Activated CD4-positive, alpha-beta T cell treated with anti-CD3 and anti-CD28 coated beads, Interleukin-2, amount 50 U/mL, for 4 hours (primary cell): ENCODE data around the gene DNAAF1.
"Not testable (repeated sequence)": the region's sequence is repeated elsewhere in the genome, so short reads cannot be mapped to it uniquely, and the experiment has no call there.

ENCODE experiments used
- DNase-seq, 2 experiments: peaks; one replicate each; pipeline ENCODE4 v3.0.0-alpha.2; 2020

The DNAAF1 gene

GRCh38 chr16:84184775-84185174 is 39.7 kb downstream of the DNAAF1 start:
- no peak for DNase-seq

DNA sequence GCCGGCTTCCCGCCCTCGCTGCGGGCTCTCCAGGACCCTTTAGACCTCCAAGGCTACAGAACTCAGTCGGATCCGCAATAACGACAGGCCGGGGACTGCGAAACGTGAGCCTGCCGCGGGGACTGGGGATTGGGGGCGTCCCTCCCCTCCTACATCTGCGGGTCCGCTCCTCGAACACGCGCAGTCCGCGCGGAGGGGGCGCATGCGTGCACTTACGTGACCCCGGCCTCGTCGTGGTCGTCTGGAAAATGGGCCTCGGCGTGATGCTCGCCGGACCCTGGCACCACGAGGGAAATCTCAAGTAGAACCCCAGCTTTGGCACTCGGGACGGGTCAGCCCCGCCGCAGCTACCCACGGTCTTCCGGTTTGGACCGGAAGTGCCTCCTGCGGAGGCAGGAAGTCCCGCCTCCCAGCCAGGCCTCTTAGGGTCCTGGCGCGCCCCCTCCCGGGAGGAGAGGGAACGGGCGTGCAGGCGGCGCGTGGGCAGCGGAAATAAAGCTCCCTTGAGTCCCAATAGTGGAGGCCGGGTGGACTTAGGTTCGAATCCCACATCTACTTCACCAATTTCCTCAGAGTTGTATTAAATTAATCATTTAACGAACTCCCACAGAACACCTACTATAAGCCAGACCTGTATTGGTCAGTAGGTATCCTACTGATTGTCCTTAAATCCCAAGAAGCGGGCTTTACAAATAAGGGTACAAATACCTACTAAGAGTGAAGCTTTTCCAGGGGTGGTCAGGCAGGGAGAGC is 41.8 kb downstream of the DNAAF1 start, which contains the start of gene TAF1C:
TAF1C (minus strand) TSS at position 373 of the 753 bp plus-strand sequence. CDS start 2,069 bp downstream, outside the sequence.
- DNase-seq, result peak; percentile 85 to 87

DNA sequence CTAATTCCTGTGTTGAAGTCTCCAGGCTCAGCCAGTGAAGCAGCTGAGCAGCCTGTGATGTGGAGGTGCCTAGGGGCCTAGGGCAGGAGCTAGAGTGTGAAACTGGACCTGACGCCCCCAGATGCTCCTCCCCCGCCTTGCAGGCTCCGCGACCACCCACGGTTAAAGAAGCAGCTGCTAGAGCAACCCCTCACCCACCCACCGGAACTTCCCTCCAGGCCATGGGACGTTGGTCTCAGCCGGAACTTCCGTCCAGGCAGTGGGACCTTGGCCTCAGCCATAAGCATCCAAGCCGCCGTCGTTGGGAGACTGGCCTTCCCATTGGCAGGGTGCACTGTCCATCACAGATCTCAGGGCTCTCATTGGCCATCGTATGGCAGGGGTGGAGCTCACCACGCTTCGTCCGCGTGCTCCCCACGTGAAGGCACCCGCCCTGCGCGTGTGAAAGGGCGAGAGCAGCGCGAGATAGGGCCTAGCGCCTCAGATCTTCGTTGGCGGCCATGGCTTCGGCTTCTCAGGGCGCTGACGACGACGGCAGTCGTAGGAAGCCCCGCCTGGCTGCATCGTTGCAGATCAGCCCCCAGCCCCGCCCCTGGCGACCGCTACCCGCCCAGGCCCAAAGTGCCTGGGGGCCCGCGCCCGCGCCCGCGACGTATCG is 45.8 kb downstream of the DNAAF1 start, which contains the start of gene ADAD2:
ADAD2 (plus strand) TSS at position 427 of the 658 bp plus-strand sequence; CDS start at position 501, 74 bp downstream.
- no peak for DNase-seq

- no peak for DNase-seq
These were observed 46.4 kb downstream of the DNAAF1 start for GRCh38 chr16:84191466-84191865.

GRCh38 chr16:84193480-84193879 is 48.4 kb downstream of the DNAAF1 start:
- DNase-seq, result no peak

DNA sequence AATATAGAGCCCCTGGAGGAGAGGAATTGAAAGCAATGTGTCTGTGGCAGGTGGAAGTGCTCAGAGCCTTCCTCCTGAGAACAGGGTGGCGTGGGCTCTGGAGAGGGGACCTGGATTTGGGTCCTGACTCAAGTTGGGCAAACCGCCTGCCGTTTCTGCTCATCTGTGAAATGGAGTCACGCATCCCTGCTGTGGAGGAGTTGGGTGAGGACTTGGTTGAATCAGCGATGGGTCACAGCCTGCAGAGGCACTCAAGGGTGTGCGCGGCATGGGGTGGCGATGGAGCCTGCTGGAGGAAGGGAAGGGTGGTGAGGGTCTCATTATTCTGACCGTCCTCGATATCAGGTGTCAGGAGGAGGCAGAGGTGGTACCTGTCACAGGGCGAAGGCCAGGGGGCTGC is 48.9 kb downstream of the DNAAF1 start:
- DNase-seq, result no peak

- DNase-seq, result no peak
These were observed 49.5 kb downstream of the DNAAF1 start for GRCh38 chr16:84194470-84195200.

- no peak for DNase-seq
These were observed 50.3 kb downstream of the DNAAF1 start for GRCh38 chr16:84195201-84196093.

DNA sequence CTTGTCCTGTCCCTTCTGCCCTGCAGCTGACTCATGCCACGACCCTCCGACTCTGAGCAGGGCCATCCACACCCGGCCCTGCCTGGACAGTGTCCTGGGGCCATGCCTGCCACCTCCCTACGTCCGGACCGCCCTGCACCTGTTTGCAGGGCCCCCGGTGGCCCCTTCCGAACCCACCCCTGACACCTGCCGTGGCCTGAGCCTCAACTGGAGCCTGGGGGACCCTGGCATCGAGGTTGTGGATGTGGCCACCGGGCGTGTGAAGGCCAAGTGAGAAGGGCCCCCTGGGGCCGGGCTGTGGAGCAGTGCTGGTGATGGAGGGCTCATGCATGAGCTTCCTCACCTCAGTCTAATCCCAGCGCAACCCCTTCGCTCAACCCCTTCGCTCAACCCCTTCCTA is 51.0 kb downstream of the DNAAF1 start:
- DNase-seq, result no peak

- no peak for DNase-seq
These were observed 51.8 kb downstream of the DNAAF1 start for GRCh38 chr16:84196727-84197394.

DNA sequence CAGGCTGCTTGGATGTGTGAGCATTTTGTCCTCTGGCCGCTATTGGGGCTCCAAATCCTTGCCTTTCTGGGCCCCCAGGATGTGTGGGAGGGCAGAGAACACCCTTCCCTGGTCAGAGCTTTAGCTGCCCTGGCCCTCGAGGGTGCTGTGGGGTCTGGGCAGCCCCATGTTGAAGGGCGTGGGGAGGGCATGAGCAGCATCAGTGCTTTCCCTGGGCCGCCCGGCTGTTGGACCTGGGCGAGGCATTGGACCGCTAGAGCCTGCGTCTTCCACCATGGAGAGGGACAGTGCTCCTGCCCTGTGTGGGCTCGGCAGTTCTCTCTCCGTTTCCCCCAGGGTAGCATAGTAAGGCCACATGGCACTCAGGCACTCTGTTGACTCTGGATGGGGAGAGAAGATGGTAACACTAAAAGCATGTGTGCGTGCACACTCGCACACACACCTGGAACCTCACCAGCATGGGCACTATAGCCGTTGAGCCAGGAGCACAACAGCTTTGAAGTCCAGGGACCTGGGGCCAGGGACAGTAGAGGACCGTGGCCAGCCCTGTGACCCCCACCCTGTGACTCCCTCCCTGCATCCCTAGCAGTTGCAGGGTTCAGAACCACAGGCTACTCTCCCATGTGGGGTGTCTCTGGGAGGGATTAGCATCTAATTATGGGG is 52.5 kb downstream of the DNAAF1 start:
- no peak for DNase-seq

- no peak for DNase-seq
These were observed 53.3 kb downstream of the DNAAF1 start for GRCh38 chr16:84198401-84198800.

DNA sequence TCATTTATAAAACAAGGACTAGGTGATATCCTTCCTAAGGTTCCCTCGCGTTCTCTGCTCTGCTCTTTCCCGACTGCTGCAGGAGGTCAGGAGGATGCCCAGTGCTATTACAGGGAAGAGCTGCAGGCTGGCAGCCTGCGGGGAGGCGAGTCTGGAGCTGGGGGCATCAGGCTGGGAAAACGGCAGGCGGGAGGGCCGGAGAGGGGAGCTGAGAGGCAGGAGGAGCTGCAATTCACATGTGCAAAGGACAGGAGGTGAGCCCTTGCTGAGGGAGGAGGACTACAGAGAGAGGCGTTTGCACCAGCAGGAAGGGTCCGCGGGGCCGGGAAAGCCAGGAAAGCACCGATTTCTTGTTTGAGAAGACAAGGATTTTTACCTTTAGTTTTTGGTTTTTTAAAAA is 54.0 kb downstream of the DNAAF1 start:
- DNase-seq, result no peak

DNA sequence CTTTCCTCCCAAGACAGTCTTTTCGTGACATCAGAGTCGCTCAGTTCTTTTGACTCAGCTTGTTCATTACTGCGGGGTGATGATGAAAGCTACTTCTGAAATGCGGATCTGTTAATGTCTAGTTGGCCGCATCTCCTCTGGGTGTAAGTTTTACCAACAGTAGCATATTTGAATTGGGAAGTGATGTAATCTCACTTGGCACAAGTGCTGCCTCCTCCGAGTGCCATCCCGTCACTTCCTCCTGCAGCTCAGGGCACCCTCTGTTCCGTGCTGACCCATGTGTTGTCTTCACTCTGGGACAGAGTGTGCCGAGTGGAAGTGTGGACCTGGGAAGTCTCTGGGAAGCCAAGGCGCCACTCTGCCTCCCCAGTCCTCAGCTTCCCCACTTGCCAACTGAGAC is 54.8 kb downstream of the DNAAF1 start:
- no peak for DNase-seq

DNA sequence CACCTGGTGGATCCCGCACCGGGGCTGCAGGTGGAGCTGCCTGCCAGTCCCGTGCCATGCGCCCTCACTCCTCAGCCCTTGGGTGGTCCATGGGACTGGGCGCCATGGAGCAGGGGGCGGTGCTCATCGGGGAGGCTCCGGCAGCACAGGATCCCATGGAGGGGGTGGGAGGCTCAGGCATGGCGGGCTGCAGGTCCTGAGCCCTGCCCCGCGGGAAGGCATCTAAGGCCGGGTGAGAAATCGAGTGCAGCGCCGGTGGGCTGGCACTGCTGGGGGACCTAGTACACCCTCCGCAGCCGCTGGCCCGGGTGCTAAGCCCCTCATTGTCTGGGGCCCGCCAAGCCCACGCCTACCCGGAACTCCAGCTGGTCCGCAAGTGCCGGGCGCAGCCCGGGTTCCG is 59.4 kb downstream of the DNAAF1 start:
- DNase-seq, result not testable (repeated sequence)

- DNase-seq, result not testable (repeated sequence)
These were observed 60.0 kb downstream of the DNAAF1 start for GRCh38 chr16:84205123-84205522.

GRCh38 chr16:84205976-84206691 is 61.0 kb downstream of the DNAAF1 start:
- DNase-seq, result no peak

DNA sequence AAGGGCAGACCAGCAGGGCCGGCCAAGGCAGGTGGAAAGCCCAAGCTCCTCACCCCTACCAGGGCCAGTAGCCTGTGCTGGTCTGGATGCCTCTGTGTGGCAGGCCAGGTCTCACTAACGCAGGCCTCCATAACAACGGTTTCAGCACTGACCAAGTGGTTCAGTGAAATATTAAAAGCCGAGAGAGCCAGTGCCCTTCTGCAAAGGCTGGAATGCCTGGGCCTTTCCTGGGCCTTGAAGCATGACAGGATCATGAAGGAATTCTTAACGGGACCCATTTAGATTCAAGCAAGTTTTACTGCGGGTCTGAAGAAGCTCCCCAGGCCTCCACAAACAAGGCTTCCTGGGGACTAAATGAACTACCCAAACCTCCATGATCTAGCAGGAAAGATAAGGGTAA is 62.1 kb downstream of the DNAAF1 start:
- DNase-seq, result no peak

DNA sequence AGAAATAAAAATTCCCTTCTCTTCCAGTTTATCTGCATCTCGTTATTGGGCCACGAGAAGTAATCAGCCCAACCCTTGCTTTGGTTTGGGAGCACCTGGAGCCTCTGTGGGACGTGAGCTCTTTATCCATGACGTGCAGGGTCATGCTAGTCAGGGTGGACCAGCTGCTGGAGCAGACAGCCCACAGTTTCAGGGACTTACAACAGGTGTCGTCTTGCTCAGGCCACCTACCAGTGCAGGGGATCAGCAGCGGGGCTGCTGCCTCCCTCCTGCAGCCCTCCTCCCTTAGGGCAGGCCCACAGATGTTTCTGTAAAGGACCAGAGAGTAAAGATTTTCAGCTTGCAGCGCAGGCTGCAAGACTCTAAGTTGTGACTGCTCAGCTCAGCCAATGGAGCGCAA is 62.8 kb downstream of the DNAAF1 start:
- DNase-seq, result no peak

DNA sequence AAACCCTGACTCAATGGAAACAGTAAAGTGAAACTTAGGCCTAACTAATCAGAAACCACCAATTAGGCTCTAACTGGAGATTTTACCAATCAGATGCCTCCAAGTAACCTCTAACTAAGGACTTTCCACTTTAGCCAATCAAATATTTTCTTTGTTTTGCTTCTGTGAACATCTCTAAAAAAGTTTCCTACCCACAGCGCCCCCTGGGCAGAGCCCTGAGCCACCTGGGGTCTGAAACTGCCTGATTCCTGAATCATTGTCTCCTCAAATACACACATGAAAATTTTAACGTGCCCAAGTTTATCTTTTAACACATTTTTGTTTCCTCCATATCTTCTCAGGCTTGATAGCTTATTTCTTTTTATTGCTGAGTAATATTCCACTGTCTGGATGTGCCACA is 64.9 kb downstream of the DNAAF1 start:
- no peak for DNase-seq

DNA sequence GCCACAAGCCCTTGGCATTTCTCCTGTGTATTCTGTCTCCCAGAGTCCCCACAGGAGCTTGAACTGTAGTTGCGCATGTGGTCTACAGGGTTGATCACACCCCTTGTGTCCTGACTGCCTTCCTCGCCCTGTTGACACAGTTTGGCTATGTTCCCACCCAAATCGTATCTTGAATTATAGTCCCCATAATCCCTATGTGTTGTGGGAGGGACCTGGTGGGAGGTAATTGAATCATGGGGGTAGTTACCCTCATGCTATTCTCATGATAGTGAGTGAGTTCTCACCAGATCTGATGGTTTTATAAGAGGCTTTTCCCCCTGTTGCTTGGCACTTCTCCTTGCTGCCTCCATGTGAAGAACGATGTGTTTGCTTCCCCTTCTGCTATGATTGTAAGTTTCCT is 67.0 kb downstream of the DNAAF1 start:
- no peak for DNase-seq
